SK-N-SH treated with all-trans-retinoic acid at 6 μM for 48 hours (cell line): ENCODE data around the gene RBKS.
A peak's percentile ranks its signal among the peaks of the same experiment; 100 is the strongest.

Experiments used
- ARNTL ChIP-seq: fragments of 450-650 bp; formaldehyde crosslinking; IDR thresholded peaks from 2 replicates; pipeline ENCODE4 v1.5.0; 2020; ENCODE audit warnings: low read depth, mild to moderate bottlenecking, moderate library complexity, borderline replicate concordance
- CREB5 ChIP-seq: fragments of 250-450 bp; sonication (Bioruptor Pico); IDR thresholded peaks from 2 replicates; pipeline ENCODE4 v1.5.1; 2020; ENCODE audit warnings: low read depth, mild to moderate bottlenecking, moderate library complexity
- CSDC2 ChIP-seq: fragments of 250-450 bp; sonication (Bioruptor Pico); IDR thresholded peaks from 2 replicates; pipeline ENCODE4 v1.5.0; 2020; ENCODE audit warnings: mild to moderate bottlenecking, moderate library complexity
- ISL1 ChIP-seq: fragments of 250-450 bp; sonication (Bioruptor Pico); IDR thresholded peaks from 2 replicates; pipeline ENCODE4 v2.1.2; 2022; ENCODE audit warnings: mild to moderate bottlenecking, moderate library complexity
- OSR1 ChIP-seq: fragments of 250-450 bp; sonication (Bioruptor Pico); IDR thresholded peaks from 2 replicates; pipeline ENCODE4 v1.8.0; 2022; ENCODE audit warnings: moderate library complexity, mild to moderate bottlenecking, inconsistent platforms
- RARB ChIP-seq: fragments of 250-450 bp; sonication (Bioruptor Pico); IDR thresholded peaks from 2 replicates; pipeline ENCODE4 v1.8.0; 2021; ENCODE audit warnings: mild to moderate bottlenecking, moderate library complexity
- SNAI2 ChIP-seq: fragments of 250-450 bp; sonication (Bioruptor Pico); IDR thresholded peaks from 2 replicates; pipeline ENCODE4 v1.5.0; 2020; ENCODE audit warnings: mild to moderate bottlenecking, moderate library complexity
- TOX ChIP-seq: fragments of 250-450 bp; sonication (Bioruptor Pico); IDR thresholded peaks from 2 replicates; pipeline ENCODE4 v1.8.0; 2021; ENCODE audit warnings: mild to moderate bottlenecking, moderate library complexity, borderline replicate concordance
- ZC3H10 ChIP-seq: fragments of 250-450 bp; sonication (Bioruptor Pico); IDR thresholded peaks from 2 replicates; pipeline ENCODE4 v1.5.1; 2021; ENCODE audit warnings: mild to moderate bottlenecking, moderate library complexity
- ZFP30 ChIP-seq: fragments of 450-650 bp; formaldehyde crosslinking; IDR thresholded peaks from 2 replicates; pipeline ENCODE4 v1.5.0; 2022; ENCODE audit warnings: mild to moderate bottlenecking, moderate library complexity
- ZNF70 ChIP-seq: fragments of 450-650 bp; formaldehyde crosslinking; IDR thresholded peaks from 2 replicates; pipeline ENCODE4 v1.5.0; 2020; ENCODE audit warnings: mild to moderate bottlenecking, moderate library complexity
- TF ChIP-seq, protein P1 (sequence below): fragments of 250-450 bp; sonication (Bioruptor Pico); IDR thresholded peaks from 2 replicates; pipeline ENCODE4 v1.8.0; 2020; ENCODE audit warnings: mild to moderate bottlenecking, moderate library complexity, borderline replicate concordance

- TF ChIP-seq ZFP30 (CRISPR knock-in tag) (no peak), SNAI2 (CRISPR knock-in tag) (no peak), RARB (no peak), ISL1 (peak; percentile 69), CREB5 (CRISPR knock-in tag) (no peak), ZNF70 (CRISPR knock-in tag) (peak; percentile 81), ARNTL (no peak), TOX (no peak), CSDC2 (CRISPR knock-in tag) (no peak), ZC3H10 (CRISPR knock-in tag) (no peak), OSR1 (no peak)
- TF ChIP-seq, protein P1, sequence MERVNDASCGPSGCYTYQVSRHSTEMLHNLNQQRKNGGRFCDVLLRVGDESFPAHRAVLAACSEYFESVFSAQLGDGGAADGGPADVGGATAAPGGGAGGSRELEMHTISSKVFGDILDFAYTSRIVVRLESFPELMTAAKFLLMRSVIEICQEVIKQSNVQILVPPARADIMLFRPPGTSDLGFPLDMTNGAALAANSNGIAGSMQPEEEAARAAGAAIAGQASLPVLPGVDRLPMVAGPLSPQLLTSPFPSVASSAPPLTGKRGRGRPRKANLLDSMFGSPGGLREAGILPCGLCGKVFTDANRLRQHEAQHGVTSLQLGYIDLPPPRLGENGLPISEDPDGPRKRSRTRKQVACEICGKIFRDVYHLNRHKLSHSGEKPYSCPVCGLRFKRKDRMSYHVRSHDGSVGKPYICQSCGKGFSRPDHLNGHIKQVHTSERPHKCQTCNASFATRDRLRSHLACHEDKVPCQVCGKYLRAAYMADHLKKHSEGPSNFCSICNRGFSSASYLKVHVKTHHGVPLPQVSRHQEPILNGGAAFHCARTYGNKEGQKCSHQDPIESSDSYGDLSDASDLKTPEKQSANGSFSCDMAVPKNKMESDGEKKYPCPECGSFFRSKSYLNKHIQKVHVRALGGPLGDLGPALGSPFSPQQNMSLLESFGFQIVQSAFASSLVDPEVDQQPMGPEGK: no peak
These were observed 41.3 kb upstream of the RBKS start for GRCh38 chr2:27931361-27931950.
